Naive B cell (primary cell): ENCODE data around the gene FBLIM1. TPM values are rescaled to one million over a fixed set of nuclear protein-coding genes. Genes with fewer than 3 reads are reported as not detected.
A peak's percentile ranks its signal among the peaks of the same experiment; 100 is the strongest.

Source experiments
- ATAC-seq, 2 donors: fragments of 150-1000 bp; cut with Tn5 transposase; 2 replicates each; pipeline ENCODE4 v1.10.0; 2021; ENCODE audit warnings: low read depth in 2 of 2, mild to moderate bottlenecking in 2 of 2, moderate library complexity in 2 of 2
- DNase-seq: peaks from one replicate; pipeline ENCODE4 v3.0.0; 2022
- H3K27ac Mint-ChIP-seq, 6 donors: one replicate each; pipeline ENCODE4 v1.8.0; 2020 to 2022; ENCODE audit warnings: mild to moderate bottlenecking in 6 of 6, mixed read lengths in 6 of 6, moderate library complexity in 5 of 6, inconsistent platforms in 2 of 6
- H3K27me3 Mint-ChIP-seq, 3 donors: one replicate each; pipeline ENCODE4 v1.8.0; 2021 to 2022; ENCODE audit warnings: mixed read lengths in 3 of 3, mild to moderate bottlenecking in 1 of 3
- H3K36me3 Mint-ChIP-seq, 2 donors: one replicate each; pipeline ENCODE4 v1.8.0; 2020 to 2022; ENCODE audit warnings: mixed read lengths in 2 of 2, inconsistent platforms in 1 of 2, mild to moderate bottlenecking in 1 of 2
- H3K4me1 Mint-ChIP-seq, 3 donors: one replicate each; pipeline ENCODE4 v1.8.0; 2020 to 2022; ENCODE audit warnings: mixed read lengths in 3 of 3, inconsistent platforms in 1 of 3, mild to moderate bottlenecking in 1 of 3, moderate library complexity in 1 of 3
- H3K4me3 Mint-ChIP-seq, 8 donors: one replicate each; pipeline ENCODE4 v1.8.0; 2020 to 2022; ENCODE audit warnings: mild to moderate bottlenecking in 8 of 8, mixed read lengths in 8 of 8, moderate library complexity in 8 of 8, inconsistent platforms in 2 of 8
- H3K9me3 Mint-ChIP-seq, 7 donors: one replicate each; pipeline ENCODE4 v1.8.0; 2020 to 2022; ENCODE audit warnings: mixed read lengths in 7 of 7, mild to moderate bottlenecking in 5 of 7, inconsistent platforms in 2 of 7, moderate library complexity in 1 of 7
- polyA plus RNA-seq, 6 donors: library from polyadenylated mRNA; unstranded; fragments of 300-500 nt; fragmentation: Illumina TruSeq; gene quantifications; one replicate each; pipeline ENCODE4 v1.2.3, GENCODE V29; 2021; ENCODE audit warnings: low read depth in 6 of 6

FBLIM1 gene
- polyA plus RNA-seq, 6 donors from 2014 or later, result not detected

DNA sequence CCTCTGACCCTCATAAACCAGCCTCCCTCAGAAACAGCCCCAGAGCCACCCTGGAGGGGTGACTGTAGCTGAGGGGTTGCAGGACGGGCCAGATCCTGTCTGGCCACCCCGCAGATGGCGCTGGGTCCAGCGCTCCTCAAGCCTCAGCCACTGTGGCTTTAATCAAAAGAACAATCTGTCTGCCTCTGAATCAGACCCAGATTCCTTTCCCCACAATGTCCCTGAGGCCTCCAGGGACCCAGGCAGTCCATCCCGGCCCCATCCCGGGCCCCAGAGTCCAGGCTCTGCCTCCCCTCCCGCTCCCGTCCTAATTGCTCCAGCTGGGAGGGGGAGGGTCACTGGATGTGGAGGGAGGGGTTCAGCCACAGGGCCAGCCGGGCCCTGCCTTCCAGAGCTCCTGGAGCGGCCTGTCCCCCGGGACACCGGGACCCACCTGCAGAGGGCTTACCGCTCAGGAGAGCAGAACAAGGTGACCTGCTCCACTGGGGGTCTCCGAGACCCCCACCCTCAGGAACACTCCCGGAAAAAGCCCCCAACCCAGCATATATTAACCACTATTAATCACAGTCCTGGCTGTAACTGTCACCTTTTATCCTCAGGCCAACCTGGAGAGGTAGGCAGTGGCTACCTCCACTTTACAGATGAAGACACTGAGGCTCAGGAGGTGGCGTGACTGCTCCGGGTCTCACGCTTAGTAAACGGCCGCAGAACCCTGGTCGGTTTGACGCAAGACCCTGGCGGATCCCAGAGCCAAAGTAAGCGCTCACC is 836 bp upstream of the FBLIM1 start:
- peak overlapping the region in 7 of 8 donors; percentile 68 to 82 (median 79) for H3K4me3 Mint-ChIP-seq
- no peaks in the 10 kb centered on the region for H3K36me3 Mint-ChIP-seq
- peaks cover 17 to 22% (median 18%) of the 10 kb centered on the region in 3 donors for H3K4me1 Mint-ChIP-seq
- peaks cover 0 to 3% (median 0%) of the 10 kb centered on the region in 7 donors for H3K9me3 Mint-ChIP-seq
- no peak for DNase-seq
- no peak for ATAC-seq
- peak overlapping the region in 3 of 6 donors; percentile 39 to 85 (median 63) for H3K27ac Mint-ChIP-seq
- H3K27me3 Mint-ChIP-seq, result peaks cover 38 to 72% (median 70%) of the 10 kb centered on the region in 3 donors

DNA sequence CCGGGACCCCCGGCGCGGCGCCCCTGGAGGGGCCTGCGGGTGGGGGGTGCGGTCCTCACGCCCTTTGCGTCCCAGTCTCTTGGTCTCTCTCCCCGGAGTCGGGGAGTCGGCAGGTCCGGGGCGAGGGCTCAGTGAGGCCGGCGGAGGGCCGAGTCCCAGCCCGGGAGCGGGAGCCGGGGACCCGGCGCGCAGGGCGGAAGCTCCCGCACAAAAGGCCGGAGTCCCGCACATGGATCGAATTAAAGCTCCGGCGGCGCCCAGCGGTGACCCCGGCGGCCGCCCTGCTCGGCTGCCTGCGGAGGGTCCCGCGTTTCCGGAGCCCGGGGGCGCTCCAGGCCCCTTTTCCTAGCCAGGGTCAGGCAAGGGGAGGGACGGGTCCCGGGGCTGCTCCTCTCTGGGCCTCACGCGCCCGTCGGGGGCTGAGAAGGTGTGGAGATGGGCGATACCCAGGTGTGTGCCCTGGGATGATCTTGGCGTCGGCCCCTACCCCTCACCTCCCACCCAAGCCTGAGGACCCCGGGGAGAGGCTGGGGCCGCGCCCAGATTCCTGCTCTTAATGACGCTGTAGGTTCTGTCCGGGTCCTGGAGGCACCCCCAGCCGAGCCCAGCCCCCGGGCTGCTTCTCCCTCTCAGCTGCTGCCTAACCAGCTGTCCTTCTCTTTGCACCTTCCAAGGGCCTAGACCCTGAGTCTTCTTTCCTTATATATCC is 512 bp downstream of the FBLIM1 start:
- H3K4me1 Mint-ChIP-seq, result peaks cover 17 to 22% (median 18%) of the 10 kb centered on the region in 3 donors
- DNase-seq, result no peak
- peak overlapping the region; percentile 38 to 79 (median 70) for H3K4me3 Mint-ChIP-seq
- H3K27ac Mint-ChIP-seq, result no peak overlapping the region
- peaks cover 35 to 71% (median 69%) of the 10 kb centered on the region in 3 donors for H3K27me3 Mint-ChIP-seq
- H3K36me3 Mint-ChIP-seq, result no peaks in the 10 kb centered on the region
- H3K9me3 Mint-ChIP-seq, result peaks cover 0 to 3% (median 0%) of the 10 kb centered on the region in 7 donors
- ATAC-seq, result peak; percentile 19 to 21

DNA sequence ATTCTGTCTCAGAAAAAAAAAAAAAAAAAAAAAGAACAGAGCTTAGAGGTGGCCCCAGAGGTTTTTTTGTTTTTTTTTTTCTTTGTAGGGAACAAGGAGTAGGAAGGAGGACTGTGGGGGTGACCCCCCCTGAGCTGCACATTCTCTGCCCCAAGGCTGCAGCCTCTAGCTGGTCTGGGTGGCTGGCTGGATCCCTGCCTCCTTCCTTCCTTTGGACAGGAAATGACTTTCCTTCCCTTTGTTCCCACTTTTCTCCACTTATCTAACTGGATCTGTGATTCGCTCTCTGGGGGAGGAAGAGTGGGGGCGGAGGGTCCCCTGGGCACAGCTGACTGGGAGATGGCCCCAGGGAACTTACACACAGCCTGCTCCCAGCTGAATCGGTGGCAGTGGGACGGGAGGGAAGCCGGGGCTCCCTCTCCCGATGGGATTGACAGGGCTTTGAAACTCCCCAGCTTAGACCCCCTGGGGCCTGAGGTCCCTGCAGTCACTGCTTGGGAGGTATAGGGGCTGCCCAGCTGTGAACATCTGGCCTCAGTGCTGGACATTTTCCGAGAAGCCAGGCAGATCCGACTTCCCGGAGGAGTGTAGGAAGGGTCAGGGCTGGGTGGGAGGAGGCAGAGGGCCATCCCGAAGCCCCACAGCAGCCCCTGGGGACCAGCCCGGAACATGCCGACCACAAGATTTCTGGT is 2.1 kb downstream of the FBLIM1 start:
- DNase-seq, result no peak
- Mint-ChIP-seq H3K9me3 (no peaks in the 10 kb centered on the region), H3K4me1 (peaks cover 17 to 22% (median 18%) of the 10 kb centered on the region in 3 donors), H3K4me3 (peak overlapping the region in 1 of 8 donors; percentile 16), H3K36me3 (no peaks in the 10 kb centered on the region), H3K27ac (no peak overlapping the region), H3K27me3 (peaks cover 39 to 77% (median 76%) of the 10 kb centered on the region in 3 donors)
- ATAC-seq, result no peak

DNA sequence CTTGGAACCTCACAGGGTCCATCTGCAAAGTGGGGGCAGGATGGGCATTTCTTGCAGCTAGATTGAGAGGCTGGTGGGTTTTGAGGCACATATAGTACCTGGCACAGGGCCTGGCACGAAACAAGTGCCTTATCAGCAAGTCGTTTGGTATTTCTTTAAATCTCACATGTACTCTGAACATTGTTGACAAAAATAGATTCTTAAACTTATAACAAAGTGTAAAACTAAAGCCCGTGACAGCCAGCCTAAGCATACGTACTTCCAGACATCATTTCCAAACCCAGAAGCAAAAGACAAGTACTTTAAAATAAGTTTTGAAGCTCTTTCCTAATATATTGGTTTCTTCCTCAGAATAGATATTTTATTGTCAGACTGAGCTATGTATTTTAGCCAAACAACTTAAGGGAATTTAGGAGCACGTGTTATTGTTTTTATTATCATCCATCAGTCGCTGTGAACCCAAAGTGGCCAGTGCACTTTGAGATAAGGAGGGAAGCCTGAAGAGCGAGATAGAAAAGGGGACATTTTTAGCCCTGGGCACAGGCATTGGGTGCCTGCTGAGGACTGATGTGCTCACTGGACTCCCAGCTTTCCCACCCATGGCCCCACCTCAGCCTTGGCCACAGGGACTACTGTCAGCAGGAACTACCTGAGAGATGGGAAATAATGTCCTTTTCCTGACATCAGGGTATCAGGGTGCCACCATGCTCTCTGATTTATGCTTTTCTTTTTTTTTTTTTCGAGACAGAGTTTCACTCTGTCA is 3.0 kb downstream of the FBLIM1 start:
- ATAC-seq (no peak), DNase-seq (no peak)
- H3K4me1 Mint-ChIP-seq, result peaks cover 11 to 17% (median 13%) of the 10 kb centered on the region in 3 donors
- no peaks in the 10 kb centered on the region for H3K36me3 Mint-ChIP-seq
- no peaks in the 10 kb centered on the region for H3K9me3 Mint-ChIP-seq
- H3K27ac Mint-ChIP-seq, result peak overlapping the region in 1 of 6 donors; percentile 84
- H3K27me3 Mint-ChIP-seq, result peaks cover 33 to 73% (median 72%) of the 10 kb centered on the region in 3 donors
- no peak overlapping the region for H3K4me3 Mint-ChIP-seq

DNA sequence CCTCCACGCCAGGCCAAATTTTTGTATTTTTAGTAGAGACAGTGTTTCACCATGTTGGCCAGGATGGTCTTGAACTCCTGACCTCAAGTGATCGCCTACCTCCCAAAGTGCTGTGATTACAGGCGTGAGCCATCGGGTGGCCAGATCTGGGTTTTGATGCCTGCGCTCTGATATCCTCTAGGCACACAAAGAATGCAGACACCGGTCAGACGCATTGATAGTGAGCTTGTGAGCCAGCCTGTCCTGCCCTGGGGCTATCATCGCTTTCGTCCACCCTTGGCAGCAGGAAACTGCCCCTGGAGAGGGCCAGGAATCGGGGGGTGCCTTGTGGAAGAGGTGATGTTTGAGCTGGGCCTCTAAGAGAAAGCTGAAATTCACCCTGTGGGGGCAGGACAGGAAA is 4.0 kb downstream of the FBLIM1 start:
- peak overlapping the region in 1 of 8 donors; percentile 10 for H3K4me3 Mint-ChIP-seq
- DNase-seq (no peak), ATAC-seq (no peak)
- H3K36me3 Mint-ChIP-seq, result no peaks in the 10 kb centered on the region
- peaks cover 5 to 9% (median 7%) of the 10 kb centered on the region in 3 donors for H3K4me1 Mint-ChIP-seq
- no peak overlapping the region for H3K27ac Mint-ChIP-seq
- H3K9me3 Mint-ChIP-seq, result no peaks in the 10 kb centered on the region
- peaks cover 23 to 64% (median 63%) of the 10 kb centered on the region in 3 donors for H3K27me3 Mint-ChIP-seq

DNA sequence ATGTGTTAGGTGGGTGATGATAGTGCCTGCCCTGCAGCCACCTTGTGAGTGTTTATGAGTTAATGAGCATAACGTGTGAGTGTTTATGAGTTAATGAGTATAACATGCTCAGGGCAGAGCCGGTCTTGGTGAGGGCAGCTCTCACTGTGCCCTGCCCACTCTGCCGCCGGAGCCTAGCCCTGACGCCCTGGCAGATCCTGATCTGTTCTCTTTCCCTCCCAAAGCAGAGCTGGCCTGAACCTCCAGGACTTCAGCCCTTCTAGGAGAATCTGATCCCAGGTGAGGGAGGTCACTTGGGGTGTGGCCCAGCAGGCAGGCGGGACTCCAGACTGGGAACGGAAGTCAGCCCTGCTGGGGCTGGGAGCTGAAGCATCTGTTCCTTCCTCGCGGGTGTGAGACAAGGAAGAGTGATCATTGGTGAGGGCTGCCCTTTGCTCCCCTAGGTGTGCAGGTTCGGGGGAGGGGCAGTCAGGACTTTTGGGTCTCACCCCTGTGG is 5.7 kb downstream of the FBLIM1 start:
- Mint-ChIP-seq H3K27ac (no peak overlapping the region), H3K9me3 (no peaks in the 10 kb centered on the region), H3K4me3 (no peak overlapping the region), H3K27me3 (peaks cover 22 to 61% (median 53%) of the 10 kb centered on the region in 3 donors), H3K4me1 (peaks cover 0 to 3% (median 2%) of the 10 kb centered on the region in 3 donors), H3K36me3 (no peaks in the 10 kb centered on the region)
- no peak for DNase-seq
- ATAC-seq, result no peak

DNA sequence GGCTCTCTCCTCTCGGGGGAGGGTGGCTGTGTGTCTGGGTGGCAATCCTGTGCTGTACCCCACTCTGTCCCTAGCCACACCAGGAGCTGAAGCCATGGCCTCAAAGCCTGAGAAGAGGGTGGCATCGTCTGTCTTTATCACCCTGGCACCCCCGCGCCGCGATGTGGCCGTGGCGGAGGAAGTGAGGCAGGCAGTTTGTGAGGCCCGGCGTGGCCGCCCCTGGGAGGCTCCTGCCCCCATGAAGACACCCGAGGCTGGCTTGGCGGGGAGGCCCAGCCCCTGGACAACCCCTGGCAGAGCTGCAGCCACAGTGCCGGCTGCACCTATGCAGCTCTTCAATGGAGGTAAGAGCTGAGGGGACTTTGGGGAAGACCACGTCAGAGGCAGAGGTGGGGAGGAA is 6.3 kb downstream of the FBLIM1 start:
- Mint-ChIP-seq H3K27ac (no peak overlapping the region), H3K4me3 (no peak overlapping the region), H3K9me3 (no peaks in the 10 kb centered on the region), H3K27me3 (peaks cover 20 to 56% (median 48%) of the 10 kb centered on the region in 3 donors), H3K36me3 (no peaks in the 10 kb centered on the region), H3K4me1 (no peaks in the 10 kb centered on the region)
- DNase-seq (no peak), ATAC-seq (no peak)

DNA sequence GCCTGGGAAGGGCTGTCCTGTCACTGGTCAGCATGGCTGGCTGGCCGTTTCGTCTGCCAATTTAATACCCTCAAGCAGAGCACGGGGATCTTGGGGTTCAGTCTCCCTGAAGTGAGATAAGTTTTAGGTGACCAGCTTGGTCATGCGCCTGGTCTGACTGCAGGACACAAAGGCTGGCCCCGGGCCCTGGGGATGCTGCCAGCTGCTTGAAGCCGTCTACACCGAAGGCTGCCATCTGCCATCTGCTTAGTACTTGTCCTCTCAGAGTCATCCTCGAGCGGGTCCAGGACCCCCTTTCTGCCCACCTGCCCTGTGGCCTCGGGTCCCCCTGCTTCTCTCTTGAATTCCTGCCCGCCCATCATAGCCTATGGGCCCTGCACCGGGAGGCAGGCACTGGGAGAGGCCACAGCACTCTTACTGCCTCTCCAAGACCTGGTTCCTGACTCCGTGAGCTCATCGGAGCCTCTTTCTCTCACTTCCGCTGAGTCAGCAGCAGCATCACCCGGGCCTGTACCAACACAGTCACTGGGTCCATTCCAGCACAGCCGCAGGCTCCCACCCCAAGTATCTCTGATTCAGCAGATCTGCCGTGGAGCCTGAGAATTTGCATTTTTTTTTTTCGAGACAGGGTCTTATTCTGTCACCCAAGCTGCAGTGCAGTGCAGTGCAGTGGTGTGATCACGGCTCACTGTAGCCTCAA is 7.0 kb downstream of the FBLIM1 start:
- no peaks in the 10 kb centered on the region for H3K9me3 Mint-ChIP-seq
- H3K27ac Mint-ChIP-seq, result no peak overlapping the region
- ATAC-seq (no peak), DNase-seq (no peak)
- no peaks in the 10 kb centered on the region for H3K4me1 Mint-ChIP-seq
- peaks cover 20 to 55% (median 47%) of the 10 kb centered on the region in 3 donors for H3K27me3 Mint-ChIP-seq
- H3K36me3 Mint-ChIP-seq, result no peaks in the 10 kb centered on the region
- peak overlapping the region in 1 of 8 donors; percentile 70 for H3K4me3 Mint-ChIP-seq

DNA sequence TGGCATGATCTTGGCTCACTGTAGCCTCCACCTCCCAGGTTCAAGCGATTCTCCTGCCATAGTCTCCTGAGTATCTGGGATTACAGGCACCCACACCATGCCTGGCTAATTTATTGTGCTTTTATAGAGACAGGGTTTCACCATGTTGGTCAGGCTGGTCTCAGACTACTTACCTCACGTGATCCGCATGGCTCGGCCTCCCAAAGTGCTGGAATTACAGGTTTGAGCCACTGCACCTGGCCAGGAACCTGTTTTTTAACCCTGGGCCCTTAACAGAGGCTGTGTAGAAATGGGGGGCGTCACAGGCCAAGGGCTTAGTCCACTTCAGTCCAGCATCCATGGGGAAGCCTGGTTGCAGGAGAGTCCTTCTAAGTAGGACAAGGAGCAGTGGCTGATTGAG is 9.3 kb downstream of the FBLIM1 start:
- no peak for ATAC-seq
- no peaks in the 10 kb centered on the region for H3K36me3 Mint-ChIP-seq
- DNase-seq, result no peak
- H3K9me3 Mint-ChIP-seq, result no peaks in the 10 kb centered on the region
- H3K4me3 Mint-ChIP-seq, result no peak overlapping the region
- no peak overlapping the region for H3K27ac Mint-ChIP-seq
- H3K27me3 Mint-ChIP-seq, result peaks cover 9 to 51% (median 47%) of the 10 kb centered on the region in 3 donors
- H3K4me1 Mint-ChIP-seq, result no peaks in the 10 kb centered on the region

DNA sequence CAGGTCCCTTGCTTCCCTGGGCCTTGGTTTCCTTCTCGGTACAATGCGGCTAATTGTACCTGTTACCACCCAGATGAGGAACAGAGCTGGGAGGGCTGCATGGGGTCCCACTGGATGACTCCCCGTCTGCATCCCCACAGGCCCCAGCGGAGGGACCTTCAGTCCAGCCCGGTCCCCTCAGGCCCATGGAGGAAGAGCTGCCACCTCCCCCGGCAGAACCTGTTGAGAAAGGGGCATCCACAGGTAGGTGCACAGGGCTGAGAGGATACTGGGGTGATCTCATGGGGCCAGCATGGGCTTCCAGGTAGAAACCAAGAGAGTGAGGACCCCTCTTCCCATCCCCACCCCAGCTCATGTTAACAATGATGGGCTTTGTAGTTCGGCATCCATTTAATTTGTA is 9.8 kb downstream of the FBLIM1 start:
- no peaks in the 10 kb centered on the region for H3K9me3 Mint-ChIP-seq
- H3K36me3 Mint-ChIP-seq, result no peaks in the 10 kb centered on the region
- peaks cover 9 to 51% (median 45%) of the 10 kb centered on the region in 3 donors for H3K27me3 Mint-ChIP-seq
- no peak overlapping the region for H3K4me3 Mint-ChIP-seq
- no peak overlapping the region for H3K27ac Mint-ChIP-seq
- H3K4me1 Mint-ChIP-seq, result no peaks in the 10 kb centered on the region
- ATAC-seq, result no peak
- no peak for DNase-seq

DNA sequence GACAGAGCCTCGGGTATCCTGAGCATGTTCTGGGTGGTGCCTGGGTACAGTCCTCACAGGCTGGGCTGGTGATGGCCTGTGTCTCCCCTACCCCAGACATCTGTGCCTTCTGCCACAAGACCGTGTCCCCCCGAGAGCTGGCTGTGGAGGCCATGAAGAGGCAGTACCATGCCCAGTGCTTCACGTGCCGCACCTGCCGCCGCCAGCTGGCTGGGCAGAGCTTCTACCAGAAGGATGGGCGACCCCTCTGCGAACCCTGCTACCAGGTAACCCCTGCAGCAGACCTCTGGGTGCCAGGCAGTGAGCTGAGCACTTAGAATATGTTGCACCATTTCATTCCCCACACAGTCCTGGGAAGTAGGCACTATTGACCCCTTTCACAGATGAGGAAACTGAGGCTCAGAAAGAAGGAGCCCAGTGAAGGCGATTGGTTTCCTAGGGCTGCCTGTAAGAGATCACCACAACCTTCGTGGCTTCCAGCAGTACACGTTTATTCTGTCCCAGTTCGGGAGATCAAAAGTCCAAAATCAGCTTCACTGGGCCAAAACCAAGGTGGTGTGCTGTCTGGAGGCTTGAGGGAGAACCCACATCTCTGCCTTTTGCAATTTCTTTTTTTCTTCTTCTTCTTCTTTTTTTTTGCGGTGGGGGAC is 11.8 kb downstream of the FBLIM1 start:
- Mint-ChIP-seq H3K9me3 (no peaks in the 10 kb centered on the region), H3K36me3 (no peaks in the 10 kb centered on the region), H3K27me3 (peaks cover under 1 to 35% (median 28%) of the 10 kb centered on the region in 3 donors), H3K4me1 (no peaks in the 10 kb centered on the region), H3K27ac (no peak overlapping the region), H3K4me3 (no peak overlapping the region)
- DNase-seq (no peak), ATAC-seq (no peak)
